ENCODE results near the gene MARCO.
A peak's percentile ranks its signal among the peaks of the same experiment; 100 is the strongest.
"Not testable (repeated sequence)": the region's sequence is repeated elsewhere in the genome, so short reads cannot be mapped to it uniquely, and the experiment has no call there.

Gene MARCO

GRCh38 chr2:118929059-118929458 is 12.9 kb upstream of the MARCO start:
- DNase-seq, result no peak

GRCh38 chr2:118932949-118933348 is 9.0 kb upstream of the MARCO start:
- DNase-seq, result no peak

GRCh38 chr2:118936306-118936705 is 5.7 kb upstream of the MARCO start:
- no peak for DNase-seq

GRCh38 chr2:118936936-118937335 is 5.1 kb upstream of the MARCO start:
- no peak for DNase-seq

GRCh38 chr2:118937817-118938216 is 4.2 kb upstream of the MARCO start:
- DNase-seq, result no peak

- no peak for DNase-seq
Observed at GRCh38 chr2:118939994-118940393, 2.0 kb upstream of the MARCO start.

- peak in 6 of 14 donors; percentile 2 to 29 (median 8) for DNase-seq
Observed at GRCh38 chr2:118940486-118941120, 1.4 kb upstream of the MARCO start.

- DNase-seq, result no peak
Observed at GRCh38 chr2:118943286-118943685, 1.3 kb downstream of the MARCO start.

- no peak for DNase-seq
Observed at GRCh38 chr2:118945881-118946280, 3.9 kb downstream of the MARCO start.

- not testable (repeated sequence) for DNase-seq
Observed at GRCh38 chr2:118948266-118948665, 6.3 kb downstream of the MARCO start.

- DNase-seq, result no peak
Observed at GRCh38 chr2:118954297-118955060, 12.5 kb downstream of the MARCO start.

GRCh38 chr2:118965737-118966136 is 23.7 kb downstream of the MARCO start:
- DNase-seq, result no peak

- no peak for DNase-seq
Observed at GRCh38 chr2:118967124-118967880, 25.3 kb downstream of the MARCO start.

GRCh38 chr2:118968042-118968441 is 26.0 kb downstream of the MARCO start:
- no peak for DNase-seq

- no peak for DNase-seq
Observed at GRCh38 chr2:118968961-118969733, 27.2 kb downstream of the MARCO start.

GRCh38 chr2:118969734-118970395 is 27.9 kb downstream of the MARCO start:
- DNase-seq, result no peak

- DNase-seq, result no peak
Observed at GRCh38 chr2:118970396-118971135, 28.6 kb downstream of the MARCO start.

- DNase-seq, result no peak
Observed at GRCh38 chr2:118971245-118972122, 29.5 kb downstream of the MARCO start.

- no peak for DNase-seq
Observed at GRCh38 chr2:118973542-118973951, 31.6 kb downstream of the MARCO start.
